GM21381 (cell line): ENCODE measurements around the gene PHKB.
A peak's percentile ranks its signal among the peaks of the same experiment; 100 is the strongest.
"Not testable (repeated sequence)": the region's sequence is repeated elsewhere in the genome, so short reads cannot be mapped to it uniquely, and the experiment has no call there.

Source experiments
- ATAC-seq: cut with Tn5 transposase; IDR thresholded peaks from one replicate; pipeline ENCODE4 v1.9.1; 2021; ENCODE audit warnings: mild to moderate bottlenecking, moderate library complexity; ENCODE audit not compliant: unreplicated experiment

PHKB gene

GRCh38 chr16:47468070-47468689 is 7.0 kb downstream of the PHKB start:
- not testable (repeated sequence) for ATAC-seq

- ATAC-seq, result no peak
Observed at GRCh38 chr16:47469227-47469626, 8.1 kb downstream of the PHKB start.

DNA sequence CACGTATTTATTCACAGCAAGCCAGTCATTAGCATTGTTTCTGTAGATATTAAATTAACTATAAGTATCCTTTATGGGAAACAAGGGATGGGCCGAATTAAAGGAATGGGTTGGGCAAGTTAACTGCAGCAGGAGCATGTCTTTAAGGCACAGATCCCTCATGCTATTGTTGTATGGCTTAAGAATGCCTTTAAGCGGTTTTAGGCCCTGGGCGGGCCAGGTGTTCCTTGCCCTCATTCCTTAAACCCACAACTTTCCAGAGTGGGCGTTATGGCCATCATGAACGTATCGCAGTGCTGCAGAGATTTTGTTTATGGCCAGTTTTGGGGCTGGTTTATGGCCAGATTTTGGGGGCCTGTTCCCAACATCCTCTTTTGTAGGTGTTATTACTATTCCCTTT is 9.1 kb downstream of the PHKB start:
- no peak for ATAC-seq

- ATAC-seq, result no peak
Observed at GRCh38 chr16:47470810-47471209, 9.7 kb downstream of the PHKB start.

GRCh38 chr16:47473004-47473403 is 11.9 kb downstream of the PHKB start:
- not testable (repeated sequence) for ATAC-seq

- ATAC-seq, result no peak
Observed at GRCh38 chr16:47473792-47474191, 12.7 kb downstream of the PHKB start.

- no peak for ATAC-seq
Observed at GRCh38 chr16:47475786-47476185, 14.7 kb downstream of the PHKB start.

DNA sequence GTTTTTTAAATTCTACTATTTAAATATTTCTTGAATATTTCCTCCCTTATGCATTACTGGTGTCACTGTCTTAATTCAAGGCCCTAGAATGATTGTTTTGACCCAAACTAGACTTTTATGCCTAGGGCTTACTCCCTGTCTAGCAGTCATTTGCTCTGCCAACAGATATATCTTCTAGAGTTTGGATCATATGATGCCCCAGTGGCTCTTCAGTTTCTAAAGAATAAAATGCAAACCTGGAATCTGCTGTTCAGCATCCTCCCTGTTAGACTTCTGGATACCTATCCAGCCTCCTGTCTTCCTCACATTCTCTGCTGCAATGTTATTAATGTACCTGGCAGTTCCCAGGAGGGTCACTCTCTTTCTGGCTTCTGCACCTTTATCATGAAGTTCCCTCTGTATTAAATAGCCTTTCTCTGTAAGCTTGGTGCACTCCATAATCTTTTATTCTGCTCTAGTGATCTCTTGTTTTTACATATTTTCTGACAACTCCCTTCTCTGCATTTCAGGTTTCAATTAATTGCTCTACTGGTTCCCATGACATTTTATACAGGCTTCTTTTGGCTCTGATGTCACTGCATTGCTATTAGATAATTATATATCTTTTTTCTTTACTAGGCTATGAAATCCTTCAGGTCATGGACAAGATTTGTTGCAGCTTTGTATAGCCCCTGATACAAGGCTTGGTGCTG is 15.7 kb downstream of the PHKB start:
- no peak for ATAC-seq

- ATAC-seq, result no peak
Observed at GRCh38 chr16:47477679-47478078, 16.5 kb downstream of the PHKB start.

DNA sequence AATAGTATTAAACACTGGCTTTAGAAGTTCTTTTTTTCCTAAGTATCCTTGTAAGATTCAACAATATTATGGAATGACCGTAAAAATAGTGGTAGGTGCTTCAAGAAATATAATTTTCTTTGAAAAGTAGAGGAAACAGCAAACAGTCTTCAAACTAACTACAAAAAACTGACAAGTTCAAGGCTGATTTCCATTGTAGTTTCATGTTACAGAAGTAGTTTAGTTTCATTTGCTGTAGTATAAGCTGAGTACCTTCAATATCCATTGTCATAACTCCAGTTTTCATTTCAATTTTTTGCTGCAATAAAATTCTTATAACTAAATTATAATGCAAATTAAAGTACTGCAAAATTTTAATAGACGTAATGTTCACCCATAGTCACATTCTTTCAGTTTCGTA is 19.3 kb downstream of the PHKB start:
- ATAC-seq, result no peak

DNA sequence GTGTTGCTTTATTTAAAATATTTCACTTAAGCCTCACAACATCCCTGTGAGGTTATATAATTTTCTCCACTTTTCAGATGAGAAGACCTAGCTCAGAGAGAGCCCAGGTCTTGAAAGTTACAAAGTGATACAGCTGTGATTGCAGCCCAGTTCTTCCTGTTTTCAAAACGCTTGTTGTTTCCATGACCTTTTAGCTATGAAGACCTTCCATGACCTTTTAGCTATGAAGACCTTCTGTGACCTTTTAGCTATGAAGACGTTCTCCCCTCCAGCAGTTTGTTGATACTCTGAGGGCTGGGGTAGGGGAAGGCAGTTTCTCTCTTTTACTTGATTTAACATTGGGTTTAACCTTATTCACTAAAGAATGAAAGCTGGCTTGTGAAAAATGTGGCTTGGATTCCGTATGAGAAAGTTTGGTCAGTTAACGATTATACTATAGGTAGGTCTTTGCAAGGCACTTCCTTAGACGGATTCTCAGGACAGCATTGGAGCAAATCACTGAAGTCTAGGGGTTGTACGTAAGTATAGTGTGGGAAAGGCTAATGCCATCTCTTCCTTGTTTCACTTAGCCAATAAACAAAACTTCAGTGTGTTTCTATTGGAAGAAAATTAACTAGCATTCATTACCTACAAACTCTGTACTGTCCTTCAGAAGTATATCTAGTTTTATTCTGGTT is 20.7 kb downstream of the PHKB start:
- ATAC-seq, result no peak

DNA sequence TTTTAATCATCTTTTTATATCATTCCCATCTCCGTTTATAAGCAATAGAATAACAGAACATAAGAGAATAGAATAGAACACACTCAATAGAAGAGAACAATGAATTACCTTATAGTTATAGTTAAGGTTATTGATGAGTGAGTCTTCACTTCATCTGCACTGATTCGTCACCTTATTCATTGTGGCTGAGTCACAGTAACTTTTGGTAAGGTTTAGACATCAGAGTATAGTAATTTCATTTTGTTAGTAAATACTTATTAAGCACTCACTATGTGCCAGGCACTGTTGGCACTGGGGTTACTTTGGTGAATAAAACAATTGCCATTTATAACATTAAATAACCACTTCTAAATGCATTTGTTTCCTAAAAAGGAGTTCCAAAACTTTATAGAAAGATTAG is 22.5 kb downstream of the PHKB start:
- ATAC-seq, result no peak

DNA sequence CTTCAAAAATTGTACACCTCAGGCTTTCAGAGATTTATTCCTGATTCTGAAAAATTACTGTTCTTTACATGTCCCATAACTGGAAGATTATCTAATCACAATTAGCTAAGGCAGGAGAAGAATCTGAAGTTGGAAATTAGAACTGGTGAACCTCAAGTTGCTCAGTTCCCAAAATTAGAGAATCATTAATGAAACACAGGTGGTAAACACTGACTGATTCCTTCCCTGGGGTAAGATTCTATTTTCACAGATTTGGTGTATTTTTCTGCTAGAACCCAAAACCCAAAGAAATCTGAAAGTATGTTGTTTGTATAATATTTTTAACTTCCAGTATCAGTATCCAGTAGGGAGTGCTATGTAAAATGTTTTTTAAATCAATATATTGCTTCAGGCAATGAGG is 25.7 kb downstream of the PHKB start:
- ATAC-seq, result no peak

DNA sequence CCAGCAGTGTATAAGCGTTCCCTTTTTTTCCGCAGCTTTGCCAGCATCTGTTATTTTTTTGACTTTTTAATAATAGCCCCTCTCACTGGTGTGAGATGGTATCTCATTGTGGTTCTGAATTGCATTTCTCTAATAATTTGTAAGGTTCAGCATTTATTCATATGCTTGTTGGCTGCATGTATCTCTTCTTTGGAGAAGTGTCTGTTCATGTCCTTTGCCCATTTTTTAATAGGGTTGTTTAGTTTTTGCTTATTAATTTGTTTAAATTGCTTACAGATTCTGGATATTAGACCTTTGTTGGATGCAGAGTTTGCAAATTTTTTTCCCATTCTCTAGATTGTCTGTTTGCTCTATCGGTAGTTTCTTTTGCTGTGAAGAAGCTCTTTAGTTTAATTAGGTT is 26.9 kb downstream of the PHKB start:
- ATAC-seq, result no peak

DNA sequence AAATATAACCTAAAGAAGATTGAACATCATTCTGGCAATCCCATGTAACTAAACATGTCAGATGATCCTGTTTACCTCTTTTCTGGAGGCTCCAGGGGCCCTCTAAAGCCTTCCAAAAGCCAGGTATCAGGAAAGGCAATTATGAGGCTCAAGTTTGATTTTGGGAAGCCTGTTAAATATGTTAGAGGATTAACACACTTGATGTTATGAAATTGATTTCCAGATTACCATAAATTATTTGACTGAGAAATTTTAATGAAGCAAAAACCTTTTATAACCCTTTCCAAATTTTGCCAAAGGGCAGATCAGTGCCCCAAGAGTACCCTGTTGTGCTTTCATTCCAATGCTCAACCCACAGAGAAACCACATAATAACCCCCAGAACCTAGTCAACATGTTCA is 29.3 kb downstream of the PHKB start:
- ATAC-seq, result no peak

DNA sequence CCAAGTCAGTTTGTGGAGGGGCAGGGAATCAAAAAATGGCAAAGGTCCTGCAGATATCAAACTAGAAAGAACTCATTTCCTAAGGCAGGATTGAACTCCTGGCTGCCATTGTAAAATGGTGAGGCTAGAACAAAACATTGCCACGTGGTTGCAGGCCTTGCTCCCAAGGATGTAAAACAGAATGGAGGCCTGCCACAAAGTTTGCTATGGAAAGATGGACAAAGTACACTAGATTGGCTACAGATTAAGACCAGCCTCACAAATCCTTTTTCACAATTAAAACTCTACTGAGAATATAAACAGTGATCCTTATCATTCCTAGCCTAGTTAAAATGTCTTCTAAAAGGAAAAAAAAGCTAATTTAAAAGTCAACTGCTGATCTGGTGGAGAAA is 30.9 kb downstream of the PHKB start:
- no peak for ATAC-seq

- ATAC-seq, result peak; percentile 77
Observed at GRCh38 chr16:47492428-47493377, 31.6 kb downstream of the PHKB start.

GRCh38 chr16:47493381-47494337 is 32.5 kb downstream of the PHKB start:
- ATAC-seq, result peak; percentile 37

GRCh38 chr16:47499080-47499699 is 38.1 kb downstream of the PHKB start:
- no peak for ATAC-seq
